ENCODE results near the gene SLC39A3. TPM values are rescaled to one million over a fixed set of nuclear protein-coding genes. Genes with fewer than 3 reads are reported as not detected.

SLC39A3 gene, protein sequence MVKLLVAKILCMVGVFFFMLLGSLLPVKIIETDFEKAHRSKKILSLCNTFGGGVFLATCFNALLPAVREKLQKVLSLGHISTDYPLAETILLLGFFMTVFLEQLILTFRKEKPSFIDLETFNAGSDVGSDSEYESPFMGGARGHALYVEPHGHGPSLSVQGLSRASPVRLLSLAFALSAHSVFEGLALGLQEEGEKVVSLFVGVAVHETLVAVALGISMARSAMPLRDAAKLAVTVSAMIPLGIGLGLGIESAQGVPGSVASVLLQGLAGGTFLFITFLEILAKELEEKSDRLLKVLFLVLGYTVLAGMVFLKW
- 24.9 TPM for total RNA-seq

- peak; percentile 100 for DNase-seq (ENCODE audit: low spot score in 2 of 2)
- no peak for FAIRE-seq
Observed at GRCh38 chr19:2739602-2740313, at the start of gene SLC39A3. SLC39A3 (minus strand) TSS chr19:2740017; CDS start chr19:2737257, 2,760 bp downstream.

DNA sequence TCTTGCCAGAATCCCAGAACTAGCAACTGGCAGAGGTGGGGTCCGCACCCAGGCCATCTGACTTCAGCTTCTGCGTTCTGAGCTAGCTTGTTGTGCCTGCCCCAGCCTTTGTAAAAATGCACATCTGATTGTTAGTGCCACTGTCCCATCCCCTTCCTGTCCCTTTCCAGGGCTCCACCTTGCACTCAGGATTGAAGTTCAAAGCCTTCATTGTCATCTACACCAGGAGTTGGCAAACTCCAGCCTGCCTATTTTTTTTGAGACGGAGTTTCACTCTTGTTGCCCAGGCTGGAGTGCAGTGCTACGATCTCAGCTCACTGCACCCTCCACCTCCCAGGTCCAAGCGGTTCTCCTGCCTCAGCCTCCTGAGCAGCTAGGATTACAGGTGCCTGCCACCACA, 48.4 kb upstream of the SLC39A3 start:
- DNase-seq (ENCODE audit: low spot score in 2 of 2) = no peak
- FAIRE-seq = no peak

GRCh38 chr19:2787115-2787514, 47.3 kb upstream of the SLC39A3 start:
- DNase-seq (ENCODE audit: low spot score in 2 of 2) (no peak), FAIRE-seq (no peak)

DNA sequence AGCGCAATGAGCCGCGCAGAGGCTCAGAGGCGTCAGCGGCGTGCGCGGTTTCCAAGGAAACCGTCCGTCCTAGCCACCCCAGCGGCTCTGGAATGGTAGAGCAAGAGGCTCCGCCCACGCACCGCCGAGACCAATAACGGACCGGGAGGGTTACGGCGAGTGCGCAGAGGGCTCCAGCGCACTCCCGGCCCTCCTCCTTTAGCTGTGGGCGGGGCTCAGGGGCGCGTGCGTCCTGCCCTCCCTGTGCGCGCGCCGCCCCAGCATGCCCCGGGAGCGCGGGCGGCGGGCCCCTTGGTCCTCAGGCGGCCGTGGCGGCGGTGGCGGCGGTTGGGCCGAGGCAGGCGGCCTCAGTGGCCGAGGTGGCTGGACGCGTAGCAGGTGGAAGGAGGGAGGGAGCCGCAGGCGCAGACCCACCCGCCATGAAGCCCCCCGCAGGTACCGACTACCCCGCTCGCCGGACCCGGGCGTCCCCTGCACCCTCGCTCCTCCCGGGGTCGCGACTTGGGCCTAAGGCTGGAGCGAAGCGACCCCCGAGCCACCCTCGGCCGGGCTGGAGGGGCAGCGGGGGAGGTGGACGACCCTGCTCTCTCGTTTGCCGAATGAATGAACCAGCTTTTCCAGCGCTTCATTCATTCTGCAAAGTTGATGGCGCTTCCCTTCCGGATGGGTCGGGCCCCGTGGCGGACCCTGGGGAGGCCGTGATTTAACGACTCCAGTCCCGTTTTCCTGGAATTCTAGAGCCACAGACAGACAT, 45.6 kb upstream of the SLC39A3 start, which contains the start of gene THOP1:
THOP1 (plus strand) TSS at position 260 of the 754 bp plus-strand sequence; CDS start at position 420, 160 bp downstream.
- no peak for FAIRE-seq

GRCh38 chr19:2783781-2784145, 43.9 kb upstream of the SLC39A3 start:
- DNase-seq (ENCODE audit: low spot score in 2 of 2) (no peak), FAIRE-seq (no peak)

More for the DNA sequence above, 45.6 kb upstream of the SLC39A3 start, which contains the start of gene THOP1:
- peak; percentile 98 for DNase-seq (ENCODE audit: low spot score in 2 of 2)

DNA sequence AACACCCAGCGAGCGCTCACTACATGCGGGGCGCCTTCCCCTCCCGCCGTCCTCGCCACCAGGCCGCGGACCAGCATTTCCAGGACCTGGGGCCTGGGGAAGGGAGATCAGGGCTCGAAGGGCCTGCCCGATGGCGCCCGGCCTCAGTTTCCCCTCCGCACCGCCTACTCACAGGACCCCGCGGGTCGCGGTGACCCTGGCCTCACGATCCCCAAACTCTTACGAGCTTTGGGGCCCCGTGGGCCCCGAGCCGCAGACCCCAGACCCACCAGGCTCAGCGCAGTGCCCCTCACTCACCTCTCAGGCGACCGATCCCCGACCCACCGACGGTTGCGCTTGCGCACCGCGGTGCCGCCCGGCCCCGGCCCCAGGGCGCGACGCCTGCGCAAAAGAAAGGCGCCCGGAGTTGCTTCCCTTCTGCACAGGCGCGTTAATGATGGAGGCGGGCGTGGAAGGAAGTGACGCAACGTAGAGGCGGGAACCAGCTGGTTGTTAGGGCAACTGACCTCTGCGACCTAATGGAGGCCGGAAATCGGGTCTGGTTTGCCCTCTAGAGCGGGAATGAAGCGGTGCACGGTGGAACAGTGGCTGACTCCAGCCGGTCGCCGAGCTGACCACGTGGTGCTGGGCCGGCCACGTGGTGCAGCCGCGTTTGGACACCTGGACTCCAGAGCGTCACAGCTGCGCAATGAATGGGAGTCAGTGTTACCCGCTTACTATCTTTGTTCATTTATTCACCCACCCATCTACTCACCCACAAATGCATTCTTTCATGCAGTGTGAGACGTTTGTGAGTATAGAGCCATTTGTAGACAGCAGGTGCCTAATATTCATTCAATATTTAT, 43.3 kb upstream of the SLC39A3 start, which contains the start of gene SGTA:
SGTA (minus strand) TSS at position 338 of the 845 bp plus-strand sequence. CDS start 14,205 bp downstream, outside the sequence.
- DNase-seq (ENCODE audit: low spot score in 2 of 2) (peak; percentile 99), FAIRE-seq (peak; percentile 98)

DNA sequence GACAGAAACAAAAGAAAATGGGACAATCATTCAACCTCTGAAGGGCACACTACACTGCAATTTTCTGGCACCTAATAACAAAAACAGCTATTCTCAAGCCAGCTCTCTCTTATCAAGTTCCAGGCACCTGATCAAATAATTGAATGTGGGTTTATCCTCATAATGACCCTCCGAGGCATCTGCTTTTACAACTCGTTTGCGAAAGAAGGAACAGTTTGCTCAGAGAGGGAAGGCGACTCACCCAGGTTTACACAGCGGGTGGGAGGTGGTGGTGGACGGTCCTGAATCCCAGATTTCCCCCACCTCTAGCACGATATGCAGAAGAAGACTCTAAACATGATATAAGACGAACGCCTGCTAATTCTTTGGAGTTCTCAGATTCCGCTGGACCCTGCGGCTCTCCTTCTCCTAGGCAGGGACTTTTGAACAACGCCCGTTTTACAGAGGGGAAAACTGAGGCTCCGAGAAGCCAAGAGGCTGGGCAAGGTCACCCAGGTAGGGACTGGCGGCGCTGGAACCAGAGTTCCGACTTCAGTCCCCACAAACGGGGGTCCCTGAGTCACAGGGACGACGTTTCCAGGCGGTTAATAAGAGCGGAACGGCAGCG, 42.6 kb upstream of the SLC39A3 start:
- no peak for DNase-seq (ENCODE audit: low spot score in 2 of 2)
- no peak for FAIRE-seq

DNA sequence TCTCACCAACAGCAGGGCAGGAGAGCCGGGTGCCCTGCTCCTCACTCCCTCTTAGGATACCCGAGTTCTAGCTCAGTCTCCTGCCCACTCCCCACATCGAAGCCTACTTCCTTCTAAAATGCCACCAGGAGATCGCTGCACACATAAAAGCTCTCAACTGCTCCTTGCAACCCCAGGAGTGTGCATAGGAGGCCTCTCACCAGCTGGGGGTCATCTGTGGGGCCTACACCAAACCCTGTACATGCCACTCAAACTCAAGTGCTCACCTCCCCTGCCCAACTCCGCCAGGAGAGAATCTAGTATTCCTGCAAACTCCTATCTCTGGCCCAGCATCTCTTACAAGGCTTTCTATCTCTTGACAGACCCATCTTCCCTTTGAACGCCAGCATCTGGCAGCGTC, 40.5 kb upstream of the SLC39A3 start:
- FAIRE-seq = no peak

DNA sequence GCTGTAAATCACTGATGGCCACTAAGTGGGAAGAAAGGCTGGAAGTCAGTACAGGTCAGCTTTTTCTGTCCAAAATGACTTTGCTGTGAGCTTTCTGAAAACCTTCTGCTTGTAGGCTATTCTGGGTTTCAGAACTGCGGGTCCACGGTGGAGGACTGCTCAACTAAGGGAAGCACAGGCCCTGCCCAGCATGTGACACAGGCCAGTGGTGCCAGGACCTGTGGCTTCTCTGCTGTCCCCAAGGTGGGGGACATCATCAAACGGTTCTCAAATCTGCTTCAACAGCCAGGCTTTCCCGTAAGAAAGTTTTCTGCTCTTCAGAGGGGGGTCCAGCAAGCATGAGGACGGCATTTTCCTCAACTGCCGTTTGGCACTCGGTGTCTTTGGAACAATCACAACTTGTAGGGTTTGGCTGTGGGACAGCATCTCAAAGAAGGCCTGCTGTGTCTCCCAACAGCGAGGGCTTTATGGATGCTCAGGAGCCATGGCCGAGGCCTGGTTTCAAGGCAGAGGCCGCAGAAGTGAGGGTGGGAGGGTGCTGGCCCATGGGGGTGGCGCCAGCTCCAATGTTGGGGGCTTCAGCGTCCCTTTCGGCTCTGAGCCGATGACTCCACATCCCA, 39.4 kb upstream of the SLC39A3 start:
- FAIRE-seq (no peak), DNase-seq (ENCODE audit: low spot score in 2 of 2) (no peak)

More for the DNA sequence above, 40.5 kb upstream of the SLC39A3 start:
- no peak for DNase-seq (ENCODE audit: low spot score in 2 of 2)

DNA sequence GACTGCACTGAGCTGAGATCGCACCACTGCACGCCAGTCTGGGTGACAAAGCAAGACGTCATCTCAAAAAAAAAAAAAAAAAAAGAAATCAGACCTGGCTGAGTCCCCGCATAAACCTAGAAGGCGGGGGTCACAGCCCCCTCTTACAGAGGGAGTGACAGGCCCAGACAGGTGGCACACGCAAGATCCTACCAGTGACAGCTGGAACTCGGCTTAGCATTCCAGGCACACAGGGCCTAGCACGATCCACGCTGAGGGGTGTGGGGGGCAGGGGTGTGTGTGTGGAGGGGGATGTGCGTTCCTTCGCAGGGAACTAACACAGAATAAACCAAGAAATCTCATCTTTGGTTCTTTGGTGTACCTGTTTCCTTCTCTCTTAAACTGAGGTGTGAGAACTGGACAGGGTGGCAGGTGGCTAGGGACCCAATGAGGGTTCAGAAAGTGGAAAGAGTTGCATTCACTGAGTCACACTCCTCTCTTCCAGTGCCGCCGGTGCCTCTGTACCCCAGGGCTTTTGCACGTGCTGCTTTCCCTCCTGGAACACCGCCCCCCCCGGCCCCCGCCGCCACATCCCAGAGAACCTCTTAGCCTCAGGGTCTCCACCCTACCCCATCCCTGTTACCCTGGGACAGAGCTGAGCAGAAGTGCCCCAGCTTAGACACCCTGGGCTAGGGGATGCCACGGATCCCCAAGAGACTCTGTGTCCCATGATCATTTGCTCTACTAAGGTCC, 38.3 kb upstream of the SLC39A3 start:
- FAIRE-seq = no peak
- no peak for DNase-seq (ENCODE audit: low spot score in 2 of 2)

DNA sequence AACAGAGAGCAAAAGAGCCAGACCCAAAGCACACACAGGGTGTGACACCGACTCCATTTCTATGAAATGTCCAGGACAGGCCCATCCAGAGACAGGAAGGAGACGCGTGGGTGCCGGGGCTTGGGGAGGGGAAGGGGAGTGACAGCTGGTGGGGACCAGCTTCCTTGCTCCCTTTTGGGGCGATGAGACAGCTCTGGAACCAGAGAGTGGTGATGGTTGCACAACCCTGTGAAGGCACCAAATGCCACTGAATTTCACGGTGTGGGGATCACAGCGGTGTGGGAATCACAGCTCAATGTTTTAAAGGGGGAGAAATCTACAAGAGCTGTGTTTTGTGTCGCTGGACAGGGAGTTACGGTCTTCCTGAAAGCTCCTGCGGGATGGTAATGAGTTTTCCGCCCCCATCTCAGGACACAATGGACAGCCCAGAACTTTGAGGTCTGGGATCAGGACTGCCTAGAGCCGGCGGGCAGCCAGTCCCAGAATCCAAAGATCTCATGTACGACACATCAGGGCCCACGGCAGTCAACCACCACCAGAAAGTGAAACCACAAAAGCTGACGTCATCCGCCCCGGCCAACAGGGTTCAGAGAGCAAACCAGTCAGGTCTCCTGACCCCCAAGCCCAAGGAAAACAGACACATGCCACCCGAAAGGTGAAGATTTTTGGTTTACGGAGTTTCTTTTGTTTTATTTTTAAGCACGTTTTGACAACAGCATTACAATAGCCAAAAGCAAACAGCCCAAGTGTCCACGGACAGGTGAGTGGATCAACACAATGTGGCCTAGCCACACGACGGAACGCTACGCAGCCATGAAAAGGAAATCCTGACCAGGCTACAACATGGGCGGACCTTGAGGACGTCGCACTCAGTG, 36.0 kb upstream of the SLC39A3 start:
- FAIRE-seq (no peak), DNase-seq (ENCODE audit: low spot score in 2 of 2) (no peak)

- no peak for DNase-seq (ENCODE audit: low spot score in 2 of 2)
- FAIRE-seq = no peak
Observed at GRCh38 chr19:2774953-2775555, 35.2 kb upstream of the SLC39A3 start.

DNA sequence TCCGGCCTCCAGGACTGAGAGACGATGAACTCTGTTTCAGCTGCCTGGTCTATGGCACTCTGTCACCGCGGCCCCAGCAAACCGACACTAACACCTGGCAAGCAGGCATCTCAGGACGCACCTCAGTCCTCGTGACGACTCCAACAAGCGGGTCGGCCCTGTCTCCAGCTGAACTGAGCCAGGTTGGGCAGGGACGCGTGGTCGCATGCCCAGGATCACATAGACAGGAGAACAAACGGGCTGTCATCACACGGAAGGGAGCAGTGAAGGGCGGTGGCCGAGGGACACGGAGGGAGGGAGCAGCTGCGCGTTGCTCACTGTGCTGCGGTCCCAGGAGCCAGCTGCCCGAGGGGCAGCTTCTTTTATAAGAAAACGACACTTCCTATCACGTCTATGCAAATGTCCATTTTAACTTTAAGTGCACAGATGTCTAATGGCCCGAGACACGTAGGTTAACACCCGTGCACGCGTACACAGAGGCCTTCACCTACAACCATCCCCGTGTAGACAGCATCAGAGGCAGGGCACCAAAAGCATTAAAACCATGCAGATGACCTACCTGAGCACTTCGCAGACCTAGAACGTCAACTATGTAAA, 34.4 kb upstream of the SLC39A3 start:
- FAIRE-seq (no peak), DNase-seq (ENCODE audit: low spot score in 2 of 2) (no peak)

DNA sequence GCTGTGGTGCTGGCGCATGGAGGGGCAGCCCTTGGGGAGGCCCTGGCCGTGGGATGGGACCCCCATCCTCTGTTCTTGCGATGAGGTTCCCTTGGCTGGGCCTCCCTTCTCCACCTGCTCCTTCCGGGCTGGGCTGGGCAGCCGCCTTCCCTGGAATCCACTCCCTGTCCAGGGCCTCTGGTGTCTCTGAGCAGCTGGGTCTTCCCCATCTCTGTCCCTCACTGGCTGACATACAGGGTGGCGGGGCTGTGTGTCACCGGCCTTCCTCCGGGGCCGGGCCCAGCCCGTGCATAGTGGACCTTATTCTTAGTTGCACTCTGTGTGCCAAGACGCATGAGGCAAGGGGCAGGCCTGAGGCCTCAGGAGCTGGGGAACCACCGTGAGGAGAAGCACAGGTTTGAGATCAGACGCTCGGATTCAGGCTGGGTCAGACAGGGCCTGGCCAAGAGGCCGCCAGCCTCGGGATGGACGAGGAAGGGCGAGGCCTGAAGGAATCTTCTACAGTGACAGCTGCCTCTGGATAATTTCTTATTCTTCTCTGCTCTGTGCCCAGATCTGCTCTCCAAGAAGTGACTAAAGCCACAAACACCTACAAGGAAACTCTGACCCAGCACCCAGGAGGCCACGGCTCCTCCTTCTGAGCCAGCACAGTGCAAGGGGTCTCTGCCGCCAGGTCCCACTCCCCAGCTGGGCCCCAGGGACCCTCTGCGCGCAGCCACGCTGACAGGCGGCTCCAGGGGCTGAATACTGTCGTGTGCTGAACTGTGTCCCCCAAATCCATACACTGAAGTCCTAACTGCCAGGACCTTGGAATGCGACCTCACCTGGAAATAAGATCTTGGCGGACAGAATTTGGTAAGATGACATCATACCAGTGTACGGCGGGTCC, 32.2 kb upstream of the SLC39A3 start:
- FAIRE-seq = no peak
- DNase-seq (ENCODE audit: low spot score in 2 of 2) = no peak
